ENCODE measurements around the gene ZNF708.
"Not testable (repeated sequence)": the region's sequence is repeated elsewhere in the genome, so short reads cannot be mapped to it uniquely, and the experiment has no call there.

The ZNF708 gene

GRCh38 chr19:21328885-21329605 is at the start of gene ZNF708:
Gene ZNF708, minus strand, starts transcription at chr19:21329410. Its CDS starts 198 bp downstream, at chr19:21329212.
- H3K79me2 ChIP-seq (ENCODE audit: control insufficient read depth, insufficient read depth, low read length, unreplicated experiment), result peaks cover 38% of the 10 kb centered on the region
- peak within 1 kb of the TSS; percentile 100 for H3K4me3 ChIP-seq (ENCODE audit: low read depth, low read length)
- H2AFZ ChIP-seq (ENCODE audit: low read length, unreplicated experiment), result peak within 1 kb of the TSS; percentile 98
- no peaks in the 10 kb centered on the region for H3K27me3 ChIP-seq (ENCODE audit: insufficient read depth, low read length)
- peaks cover 6% of the 10 kb centered on the region for H3K4me1 ChIP-seq (ENCODE audit: control insufficient read depth, insufficient read depth, low read length, unreplicated experiment)
- H3K27ac ChIP-seq (ENCODE audit: low read depth, low read length), result peak within 1 kb of the TSS; percentile 92
- H3K36me3 ChIP-seq (ENCODE audit: insufficient read depth, low read length), result peaks cover 11% of the 10 kb centered on the region; the same call in 1 of the 2 replicates

GRCh38 chr19:21362291-21362690 is 33.1 kb upstream of the ZNF708 start:
- H3K36me3 ChIP-seq (ENCODE audit: insufficient read depth, low read length), result peaks cover 42% of the 10 kb centered on the region
- H3K4me1 ChIP-seq (ENCODE audit: control insufficient read depth, insufficient read depth, low read length, unreplicated experiment), result no peaks in the 10 kb centered on the region
- peaks cover 25% of the 10 kb centered on the region for H3K79me2 ChIP-seq (ENCODE audit: control insufficient read depth, insufficient read depth, low read length, unreplicated experiment)
- H3K27me3 ChIP-seq (ENCODE audit: insufficient read depth, low read length), result no peaks in the 10 kb centered on the region
- no peak overlapping the region for H2AFZ ChIP-seq (ENCODE audit: low read length, unreplicated experiment)
- H3K4me3 ChIP-seq (ENCODE audit: low read depth, low read length), result no peak overlapping the region
- H3K27ac ChIP-seq (ENCODE audit: low read depth, low read length), result no peak overlapping the region

- H3K4me3 ChIP-seq (ENCODE audit: low read depth, low read length), result peak within 1 kb of the TSS; percentile 85
- peaks cover 19% of the 10 kb centered on the region for H3K36me3 ChIP-seq (ENCODE audit: insufficient read depth, low read length)
- H3K4me1 ChIP-seq (ENCODE audit: control insufficient read depth, insufficient read depth, low read length, unreplicated experiment), result no peaks in the 10 kb centered on the region
- H3K79me2 ChIP-seq (ENCODE audit: control insufficient read depth, insufficient read depth, low read length, unreplicated experiment), result peaks cover 25% of the 10 kb centered on the region
- peak within 1 kb of the TSS; percentile 78 for H3K27ac ChIP-seq (ENCODE audit: low read depth, low read length)
- H2AFZ ChIP-seq (ENCODE audit: low read length, unreplicated experiment), result peak within 1 kb of the TSS; percentile 53
- no peaks in the 10 kb centered on the region for H3K27me3 ChIP-seq (ENCODE audit: insufficient read depth, low read length)
Observed at GRCh38 chr19:21358768-21359451, 29.7 kb upstream of the ZNF708 start, which contains the start of gene ZNF738. Gene ZNF738, plus strand, starts transcription at chr19:21359000. Its CDS starts 141 bp downstream, at chr19:21359141.

GRCh38 chr19:21352830-21353229 is 23.6 kb upstream of the ZNF708 start:
- Histone ChIP-seq H3K4me1 (ENCODE audit: control insufficient read depth, insufficient read depth, low read length, unreplicated experiment) (no peaks in the 10 kb centered on the region), H3K79me2 (ENCODE audit: control insufficient read depth, insufficient read depth, low read length, unreplicated experiment) (no peaks in the 10 kb centered on the region), H3K27ac (ENCODE audit: low read depth, low read length) (no peak overlapping the region), H2AFZ (ENCODE audit: low read length, unreplicated experiment) (no peak overlapping the region), H3K36me3 (ENCODE audit: insufficient read depth, low read length) (no peaks in the 10 kb centered on the region), H3K4me3 (ENCODE audit: low read depth, low read length) (no peak overlapping the region), H3K27me3 (ENCODE audit: insufficient read depth, low read length) (no peaks in the 10 kb centered on the region)

GRCh38 chr19:21344841-21345240 is 15.6 kb upstream of the ZNF708 start:
- H2AFZ ChIP-seq (ENCODE audit: low read length, unreplicated experiment); H3K79me2 ChIP-seq (ENCODE audit: control insufficient read depth, insufficient read depth, low read length, unreplicated experiment); H3K27me3 ChIP-seq (ENCODE audit: insufficient read depth, low read length): not testable (repeated sequence)

GRCh38 chr19:21335721-21336120 is 6.5 kb upstream of the ZNF708 start:
- Histone ChIP-seq H3K27ac (ENCODE audit: low read depth, low read length) (no peak overlapping the region), H3K36me3 (ENCODE audit: insufficient read depth, low read length) (no peaks in the 10 kb centered on the region), H2AFZ (ENCODE audit: low read length, unreplicated experiment) (no peak overlapping the region), H3K79me2 (ENCODE audit: control insufficient read depth, insufficient read depth, low read length, unreplicated experiment) (no peaks in the 10 kb centered on the region), H3K27me3 (ENCODE audit: insufficient read depth, low read length) (no peaks in the 10 kb centered on the region), H3K4me3 (ENCODE audit: low read depth, low read length) (no peak overlapping the region), H3K4me1 (ENCODE audit: control insufficient read depth, insufficient read depth, low read length, unreplicated experiment) (no peaks in the 10 kb centered on the region)

More at GRCh38 chr19:21344841-21345240, 15.6 kb upstream of the ZNF708 start:
- H3K36me3 ChIP-seq (ENCODE audit: insufficient read depth, low read length); H3K4me3 ChIP-seq (ENCODE audit: low read depth, low read length); H3K27ac ChIP-seq (ENCODE audit: low read depth, low read length); H3K4me1 ChIP-seq (ENCODE audit: control insufficient read depth, insufficient read depth, low read length, unreplicated experiment): not testable (repeated sequence)

GRCh38 chr19:21328406-21328805 is 804 bp downstream of the ZNF708 start:
- H3K4me3 ChIP-seq (ENCODE audit: low read depth, low read length), result peak overlapping the region; percentile 100

GRCh38 chr19:21326169-21326568 is 3.0 kb downstream of the ZNF708 start:
- Histone ChIP-seq H3K36me3 (ENCODE audit: insufficient read depth, low read length) (peaks cover 11% of the 10 kb centered on the region; the same call in 1 of the 2 replicates), H3K27ac (ENCODE audit: low read depth, low read length) (no peak overlapping the region), H3K79me2 (ENCODE audit: control insufficient read depth, insufficient read depth, low read length, unreplicated experiment) (peaks cover 61% of the 10 kb centered on the region), H3K27me3 (ENCODE audit: insufficient read depth, low read length) (no peaks in the 10 kb centered on the region), H3K4me3 (ENCODE audit: low read depth, low read length) (no peak overlapping the region), H2AFZ (ENCODE audit: low read length, unreplicated experiment) (no peak overlapping the region), H3K4me1 (ENCODE audit: control insufficient read depth, insufficient read depth, low read length, unreplicated experiment) (peaks cover 12% of the 10 kb centered on the region)

More at GRCh38 chr19:21328406-21328805, 804 bp downstream of the ZNF708 start:
- H3K27ac ChIP-seq (ENCODE audit: low read depth, low read length), result peak overlapping the region; percentile 92
- H3K4me1 ChIP-seq (ENCODE audit: control insufficient read depth, insufficient read depth, low read length, unreplicated experiment), result peaks cover 6% of the 10 kb centered on the region
- H3K79me2 ChIP-seq (ENCODE audit: control insufficient read depth, insufficient read depth, low read length, unreplicated experiment), result peaks cover 42% of the 10 kb centered on the region
- H3K27me3 ChIP-seq (ENCODE audit: insufficient read depth, low read length), result no peaks in the 10 kb centered on the region
- peak overlapping the region; percentile 98 for H2AFZ ChIP-seq (ENCODE audit: low read length, unreplicated experiment)
- H3K36me3 ChIP-seq (ENCODE audit: insufficient read depth, low read length), result peaks cover 11% of the 10 kb centered on the region; the same call in 1 of the 2 replicates

- peaks cover 11% of the 10 kb centered on the region; the same call in 1 of the 2 replicates for H3K36me3 ChIP-seq (ENCODE audit: insufficient read depth, low read length)
- no peak overlapping the region for H2AFZ ChIP-seq (ENCODE audit: low read length, unreplicated experiment)
- no peak overlapping the region for H3K27ac ChIP-seq (ENCODE audit: low read depth, low read length)
- H3K79me2 ChIP-seq (ENCODE audit: control insufficient read depth, insufficient read depth, low read length, unreplicated experiment), result peaks cover 72% of the 10 kb centered on the region
- peaks cover 13% of the 10 kb centered on the region for H3K4me1 ChIP-seq (ENCODE audit: control insufficient read depth, insufficient read depth, low read length, unreplicated experiment)
- no peak overlapping the region for H3K4me3 ChIP-seq (ENCODE audit: low read depth, low read length)
- H3K27me3 ChIP-seq (ENCODE audit: insufficient read depth, low read length), result no peaks in the 10 kb centered on the region
Observed at GRCh38 chr19:21323000-21323399, 6.2 kb downstream of the ZNF708 start.

GRCh38 chr19:21322528-21322927 is 6.7 kb downstream of the ZNF708 start:
- H3K4me3 ChIP-seq (ENCODE audit: low read depth, low read length), result no peak overlapping the region
- peaks cover 72% of the 10 kb centered on the region for H3K79me2 ChIP-seq (ENCODE audit: control insufficient read depth, insufficient read depth, low read length, unreplicated experiment)

More at GRCh38 chr19:21322528-21322927, 6.7 kb downstream of the ZNF708 start:
- Histone ChIP-seq H3K27ac (ENCODE audit: low read depth, low read length) (no peak overlapping the region), H3K36me3 (ENCODE audit: insufficient read depth, low read length) (peaks cover 11% of the 10 kb centered on the region; the same call in 1 of the 2 replicates), H3K27me3 (ENCODE audit: insufficient read depth, low read length) (no peaks in the 10 kb centered on the region), H3K4me1 (ENCODE audit: control insufficient read depth, insufficient read depth, low read length, unreplicated experiment) (peaks cover 9% of the 10 kb centered on the region), H2AFZ (ENCODE audit: low read length, unreplicated experiment) (no peak overlapping the region)
